ENCODE measurements around the gene C13orf46. TPM values are rescaled to one million over a fixed set of nuclear protein-coding genes. Genes with fewer than 3 reads are reported as not detected.

Gene C13orf46
- total and polyA plus RNA-seq, 10 of the 15 experiments (the other 5 are each of a cell fraction or from before 2014, with no cell fraction given) = 0.01 to 0.18 (median 0.09) TPM; not detected in 6

- Histone ChIP-seq H3K27me3 (replicated peaks in 1 of 2; ENCODE audit: control insufficient read depth in 2 of 2, insufficient read depth in 2 of 2, low read length in 1 of 2) (no peaks in the 10 kb centered on the region), H3K4me3 (no peak overlapping the region), H3K4me1 (ENCODE audit: control insufficient read depth, insufficient read depth, low read length) (no peaks in the 10 kb centered on the region), H3K9ac (ENCODE audit: control insufficient read depth, insufficient read depth, low read length) (no peak overlapping the region), H2AFZ (ENCODE audit: control insufficient read depth, low read depth, low read length) (no peak overlapping the region), H3K9me3 (replicated peaks; ENCODE audit: control insufficient read depth, insufficient read depth, low read length) (no peaks in the 10 kb centered on the region), H3K79me2 (ENCODE audit: control insufficient read depth, insufficient read depth, low read length) (no peaks in the 10 kb centered on the region), H3K4me2 (ENCODE audit: control insufficient read depth, insufficient read depth) (no peak overlapping the region), H3K27ac (ENCODE audit: control insufficient read depth, insufficient read depth) (no peak overlapping the region), H3K36me3 (ENCODE audit: control insufficient read depth in 2 of 2, insufficient read depth in 2 of 2, low read length in 1 of 2) (no peaks in the 10 kb centered on the region), H4K20me1 (ENCODE audit: control insufficient read depth, insufficient read depth) (no peaks in the 10 kb centered on the region)
- DNase-seq (ENCODE audit: low read depth, low spot score) = no peak
- BruUV-seq (replicated peaks) = no TSS peak
- ChIA-PET SMC1A (ENCODE audit: uncharacterized antibody, unreplicated experiment) (no interaction called here), CTCF (no interaction called here), RAD21 (ENCODE audit: unreplicated experiment) (no interaction called here), POLR2A (no interaction called here)
- no peak for FAIRE-seq
- no peak for ATAC-seq
- WGBS (ENCODE audit: insufficient coverage, insufficient replicate concordance, low lambda C conversion rate, missing lambda C conversion rate) = 92% methylated on average over 15 of the region's 15 CpGs
- in situ Hi-C loops (cut with MboI) = no loop called here
- intact Hi-C loops (cut with micrococcal nuclease; ENCODE audit: unreplicated experiment) = no loop called here
- TF ChIP-seq IRF4 (IDR thresholded peaks at IDR 0.05; ENCODE audit: low read depth, low read length) (no peak), CBX5 (IDR thresholded peaks at IDR 0.05; ENCODE audit: low read depth) (no peak), RAD21 (IDR thresholded peaks at IDR 0.05; ENCODE audit: insufficient read depth, low read depth, low read length) (no peak)
Measured at GRCh38 chr13:113982296-113982661, 8.4 kb upstream of the C13orf46 start.

GRCh38 chr13:113981611-113982295 lies 7.9 kb upstream of the C13orf46 start:
- H4K20me1 ChIP-seq (ENCODE audit: control insufficient read depth, insufficient read depth) = no peaks in the 10 kb centered on the region
- H3K79me2 ChIP-seq (ENCODE audit: control insufficient read depth, insufficient read depth, low read length) = no peaks in the 10 kb centered on the region
- FAIRE-seq (no peak), DNase-seq (ENCODE audit: low read depth, low spot score) (no peak), ATAC-seq (no peak)
- H3K9me3 ChIP-seq (replicated peaks; ENCODE audit: control insufficient read depth, insufficient read depth, low read length) = no peaks in the 10 kb centered on the region
- ChIA-PET CTCF (no interaction called here), RAD21 (ENCODE audit: unreplicated experiment) (no interaction called here), POLR2A (no interaction called here), SMC1A (ENCODE audit: uncharacterized antibody, unreplicated experiment) (no interaction called here)
- intact Hi-C loops (cut with micrococcal nuclease; ENCODE audit: unreplicated experiment) = no loop called here
- no peak overlapping the region for H3K4me2 ChIP-seq (ENCODE audit: control insufficient read depth, insufficient read depth)
- no peaks in the 10 kb centered on the region for H3K4me1 ChIP-seq (ENCODE audit: control insufficient read depth, insufficient read depth, low read length)
- H3K27me3 ChIP-seq (replicated peaks in 1 of 2; ENCODE audit: control insufficient read depth in 2 of 2, insufficient read depth in 2 of 2, low read length in 1 of 2) = no peaks in the 10 kb centered on the region
- no TSS peak for BruUV-seq (replicated peaks)
- no peak overlapping the region for H2AFZ ChIP-seq (ENCODE audit: control insufficient read depth, low read depth, low read length)
- 96% methylated on average over 20 of the region's 28 CpGs for WGBS (ENCODE audit: insufficient coverage, insufficient replicate concordance, low lambda C conversion rate, missing lambda C conversion rate)
- H3K4me3 ChIP-seq = no peak overlapping the region
- no peak overlapping the region for H3K9ac ChIP-seq (ENCODE audit: control insufficient read depth, insufficient read depth, low read length)
- no peaks in the 10 kb centered on the region for H3K36me3 ChIP-seq (ENCODE audit: control insufficient read depth in 2 of 2, insufficient read depth in 2 of 2, low read length in 1 of 2)
- in situ Hi-C loops (cut with MboI) = no loop called here
- no peak overlapping the region for H3K27ac ChIP-seq (ENCODE audit: control insufficient read depth, insufficient read depth)
- TF ChIP-seq NFIC (IDR thresholded peaks at IDR 0.05; ENCODE audit: low read depth, low read length) (no peak), ZBTB4 (CRISPR knock-in tag; IDR thresholded peaks at IDR 0.05) (no peak), NR2F1 (conservative IDR thresholded peaks at IDR 0.05) (no peak), DPF2 (IDR thresholded peaks at IDR 0.05) (no peak), EP300 (IDR thresholded peaks at IDR 0.05; ENCODE audit: borderline replicate concordance in 1 of 2, control insufficient read depth in 1 of 2, low read depth in 2 of 2, low read length in 2 of 2) (no peak), MEF2A (IDR thresholded peaks at IDR 0.05; ENCODE audit: insufficient read depth, low read depth, low read length) (no peak), RBBP5 (conservative IDR thresholded peaks at IDR 0.05) (no peak), SREBF1 (IDR thresholded peaks at IDR 0.05; ENCODE audit: low read length) (no peak), FOS (IDR thresholded peaks at IDR 0.05; ENCODE audit: borderline replicate concordance, extremely low read depth, insufficient read length) (no peak), IKZF1 (conservative IDR thresholded peaks at IDR 0.05) (no peak), TCF3 (IDR thresholded peaks at IDR 0.05; ENCODE audit: borderline replicate concordance, insufficient read depth, low read depth, low read length) (no peak), IRF5 (IDR thresholded peaks at IDR 0.05; ENCODE audit: borderline replicate concordance) (no peak)
